ENCODE results near the gene ACADS. TPM values are rescaled to one million over a fixed set of nuclear protein-coding genes. Genes with fewer than 3 reads are reported as not detected.

ACADS gene
- total and polyA plus RNA-seq, 9 of the 15 experiments (the other 6 are each of a cell fraction or from before 2014, with no cell fraction given), result 0.06 to 20.3 (median 8.8) TPM

- TF ChIP-seq TGIF2 (CRISPR knock-in tag; IDR thresholded peaks at IDR 0.05) (no peak), YBX1 (IDR thresholded peaks at IDR 0.05) (no peak), PRMT5 (CRISPR knock-in tag; IDR thresholded peaks at IDR 0.05) (no peak), SRSF3 (IDR thresholded peaks at IDR 0.05; ENCODE audit: insufficient read depth, low read length) (no peak), SMAD1 (IDR thresholded peaks at IDR 0.05; ENCODE audit: low read depth, low read length, partially characterized antibody) (no peak), L3MBTL2 (IDR thresholded peaks at IDR 0.05) (no peak), ZNF408 (CRISPR knock-in tag; IDR thresholded peaks at IDR 0.05; ENCODE audit: low read depth) (no peak), ZBTB5 (IDR thresholded peaks at IDR 0.05) (no peak), SMARCE1 (IDR thresholded peaks at IDR 0.05) (no peak), ATF1 (CRISPR knock-in tag; IDR thresholded peaks at IDR 0.05) (no peak), ATF1 (tag; IDR thresholded peaks at IDR 0.05) (no peak), CREM (IDR thresholded peaks at IDR 0.05; ENCODE audit: low read depth) (no peak), PATZ1 (CRISPR knock-in tag; IDR thresholded peaks at IDR 0.05; ENCODE audit: borderline replicate concordance) (no peak), PCBP2 (IDR thresholded peaks at IDR 0.05; ENCODE audit: low read depth, low read length, poor library complexity, severe bottlenecking) (no peak), CBFB (CRISPR knock-in tag; IDR thresholded peaks at IDR 0.05) (no peak), CEBPG (CRISPR knock-in tag; IDR thresholded peaks at IDR 0.05) (no peak), CEBPG (tag; conservative IDR thresholded peaks at IDR 0.05 in 1 of 2, IDR thresholded peaks at IDR 0.05 in 1 of 2) (no peak), ATF4 (CRISPR knock-in tag; IDR thresholded peaks at IDR 0.05) (no peak), SETDB1 (IDR thresholded peaks at IDR 0.05; ENCODE audit: low read length) (no peak), CBFA2T3 (IDR thresholded peaks at IDR 0.05) (no peak), ZNF707 (CRISPR knock-in tag; conservative IDR thresholded peaks at IDR 0.05) (no peak), ZNF197 (CRISPR knock-in tag; IDR thresholded peaks at IDR 0.05; ENCODE audit: low read depth) (no peak)
- Histone ChIP-seq H3K9me1 (ENCODE audit: control insufficient read depth, insufficient read depth, low read length) (no peaks in the 10 kb centered on the region), H3K27ac (ENCODE audit: extremely low read depth, low read depth, low read length) (no peak overlapping the region), H3K79me2 (ENCODE audit: control insufficient read depth, insufficient read depth, low read length) (peaks cover 14% of the 10 kb centered on the region), H4K20me1 (replicated peaks; ENCODE audit: control insufficient read depth, insufficient read depth, low read length) (peaks cover 8% of the 10 kb centered on the region; the same call in 1 of the 2 replicates), H3K4me1 (replicated peaks in 1 of 2; ENCODE audit: control insufficient read depth in 2 of 2, insufficient read depth in 2 of 2, low read length in 2 of 2) (peaks cover 30 to 36% of the 10 kb centered on the region in 2 experiments), H3K4me3 (no peak overlapping the region), H3K4me2 (ENCODE audit: insufficient read depth, low read length) (0 out of 2 replicates have a peak overlapping the region, but pooled peaks have one; percentile 97), H3K36me3 (ENCODE audit: control insufficient read depth, insufficient read depth, low read length) (peaks cover 61% of the 10 kb centered on the region), H3K9me3 (replicated peaks; ENCODE audit: control insufficient read depth, insufficient read depth, low read depth, low read length) (no peaks in the 10 kb centered on the region), H2AFZ (ENCODE audit: low read depth, low read length) (no peak overlapping the region), H3K9ac (ENCODE audit: insufficient read depth in 1 of 2, low read depth in 2 of 2, low read length in 2 of 2) (peak overlapping the region in 1 of 2 experiments; percentile 31; a peak in 1 of 4 replicates), H3K27me3 (ENCODE audit: control insufficient read depth in 2 of 2, insufficient read depth in 2 of 2, low read length in 2 of 2) (no peaks in the 10 kb centered on the region)
- ChIA-PET POLR2A (no interaction called here), CTCF (ENCODE audit: low intra/inter-chr PET ratio) (no interaction called here)
- WGBS (ENCODE audit: insufficient coverage, low coverage, missing lambda C conversion rate), result 41% methylated on average over 5 of the region's 5 CpGs
- FAIRE-seq (no peak), ATAC-seq (no peak), DNase-seq (ENCODE audit: extremely low read depth in 1 of 4, low spot score in 3 of 4) (no peak)
- intact Hi-C loops (cut with micrococcal nuclease), result no loop called here
- BruUV-seq (replicated peaks), result no TSS peak
- in situ Hi-C loops (cut with MboI), result no loop called here
These were observed 906 bp upstream of the ACADS start for GRCh38 chr12:120724720-120725119.

Data from K562 (cell line).